K562 (cell line): ENCODE measurements around the gene TMEM191C. TPM values are rescaled to one million over a fixed set of nuclear protein-coding genes. Genes with fewer than 3 reads are reported as not detected.

Source experiments
- AFF4 ChIP-seq: sonication (generic); formaldehyde crosslinking; IDR thresholded peaks from 2 replicates; pipeline ENCODE4 v1.8.0; 2023; ENCODE audit warnings: mild to moderate bottlenecking, missing genetic modification reagents
- ATF7 ChIP-seq: fragments of 450-650 bp; IDR thresholded peaks from 2 replicates; pipeline ENCODE4 v1.7.1; 2014; ENCODE audit warnings: mild to moderate bottlenecking, moderate library complexity
- EZH2 ChIP-seq: IDR thresholded peaks from 2 replicates; pipeline ENCODE4 v1.6.1; 2012; ENCODE audit warnings: low read depth, mild to moderate bottlenecking, inconsistent platforms, low read length, borderline replicate concordance
- KAT2B ChIP-seq: IDR thresholded peaks from one replicate; pipeline ENCODE4 v1.6.1; 2012; ENCODE audit warnings: low read depth, mild to moderate bottlenecking, control low read depth, inconsistent platforms, low read length, moderate library complexity
- PPARD ChIP-seq: fragments of 250-450 bp; sonication (Bioruptor Pico); IDR thresholded peaks from 2 replicates; pipeline ENCODE4 v1.8.0; 2022; ENCODE audit warnings: inconsistent platforms, mild to moderate bottlenecking, moderate library complexity
- XRCC5 ChIP-seq: fragments of 200-400 bp; formaldehyde crosslinking; IDR thresholded peaks from 2 replicates; pipeline ENCODE4 v1.6.1; 2017; ENCODE audit warnings: low read depth, mild to moderate bottlenecking, low read length
- ZBTB40 ChIP-seq, 2 experiments: fragments of 450-650 bp in 1 of 2; sonication (generic) in 1 of 2; formaldehyde crosslinking in 1 of 2; IDR thresholded peaks; 2 replicates each; pipeline versions ENCODE4 v1.7.1 to v1.9.0; 2016 to 2022; ENCODE audit warnings: inconsistent platforms in 1 of 2, mild to moderate bottlenecking in 1 of 2, missing genetic modification reagents in 1 of 2
- ZFP91 ChIP-seq: sonication (generic); formaldehyde crosslinking; IDR thresholded peaks from 2 replicates; pipeline ENCODE4 v1.8.0; 2022; ENCODE audit warnings: mild to moderate bottlenecking, missing genetic modification reagents
- ZNF184 ChIP-seq: sonication (generic); formaldehyde crosslinking; IDR thresholded peaks from 2 replicates; pipeline ENCODE4 v1.5.0; 2020; ENCODE audit warnings: missing genetic modification reagents
- polyA plus RNA-seq, 8 experiments: library from polyadenylated mRNA; depleted of rRNA in 4 of 8; stranded (reverse) in 5 of 8; unstranded in 3 of 8; fragments of >200 nt; fragmentation: Nextera tagmentation in 2 of 8; fragmentation: Illumina TruSeq in 1 of 8; extraction: Ambion mirVana in 2 of 8; extraction: Trizol in 1 of 8; gene quantifications; 2 replicates each; pipeline versions ENCODE4 v1.2.1 to v1.2.3, GENCODE V29; 2011 to 2014; ENCODE audit warnings: inconsistent platforms in 1 of 8, missing spikeins in 1 of 8
- total RNA-seq, 7 experiments: library from RNA; depleted of rRNA in 6 of 7; stranded (reverse); fragments of >200 nt in 6 of 7; fragmentation: Illumina TruSeq in 2 of 7; extraction: Trizol in 2 of 7; gene quantifications; 2 replicates each; pipeline versions ENCODE4 v1.2.1 to v1.2.3, GENCODE V29; 2011 to 2021; ENCODE audit warnings: low replicate concordance in 1 of 7
- TF ChIP-seq, protein P1 (sequence below): sonication (generic); formaldehyde crosslinking; IDR thresholded peaks from 2 replicates; pipeline ENCODE4 v1.8.0; 2022; ENCODE audit warnings: missing genetic modification reagents, mild to moderate bottlenecking, moderate library complexity, borderline replicate concordance

The TMEM191C gene
- total and polyA plus RNA-seq, 9 of the 15 experiments (the other 6 are each of a cell fraction or from before 2014, with no cell fraction given), result 0.15 to 7.1 (median 1.1) TPM

- TF ChIP-seq ZFP91 (CRISPR knock-in tag) (no peak), XRCC5 (no peak), KAT2B (no peak), EZH2 (no peak), ATF7 (no peak), ZNF184 (CRISPR knock-in tag) (peak; percentile 4; the same call in 1 of the 2 replicates), AFF4 (CRISPR knock-in tag) (no peak), PPARD (CRISPR knock-in tag) (no peak), ZBTB40 (IDR thresholded peaks at IDR 0.05) (no peak), ZBTB40 (CRISPR knock-in tag; IDR thresholded peaks at IDR 0.05) (no peak)
- TF ChIP-seq, protein P1, sequence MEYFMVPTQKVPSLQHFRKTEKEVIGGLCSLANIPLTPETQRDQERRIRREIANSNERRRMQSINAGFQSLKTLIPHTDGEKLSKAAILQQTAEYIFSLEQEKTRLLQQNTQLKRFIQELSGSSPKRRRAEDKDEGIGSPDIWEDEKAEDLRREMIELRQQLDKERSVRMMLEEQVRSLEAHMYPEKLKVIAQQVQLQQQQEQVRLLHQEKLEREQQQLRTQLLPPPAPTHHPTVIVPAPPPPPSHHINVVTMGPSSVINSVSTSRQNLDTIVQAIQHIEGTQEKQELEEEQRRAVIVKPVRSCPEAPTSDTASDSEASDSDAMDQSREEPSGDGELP (CRISPR knock-in tag), result peak; percentile 9; the same call in 1 of the 2 replicates
Observed at GRCh38 chr22:21455334-21456089, 11.7 kb upstream of the TMEM191C start (continued).
